GM19099 (cell line): ENCODE results near the gene NFIX.

Experiments used
- POLR2A ChIP-seq: IDR thresholded peaks from 3 replicates; pipeline ENCODE4 v1.6.1; 2011; ENCODE audit warnings: low read depth; ENCODE audit not compliant: insufficient read length; ENCODE audit errors: extremely low read depth

Gene NFIX

GRCh38 chr19:13029301-13029880 lies 34.1 kb downstream of the NFIX start:
- TF ChIP-seq POLR2A = no peak

GRCh38 chr19:13029893-13030292 lies 34.6 kb downstream of the NFIX start:
- TF ChIP-seq POLR2A = no peak

GRCh38 chr19:13031917-13032623 lies 36.8 kb downstream of the NFIX start:
- TF ChIP-seq POLR2A = no peak

- no peak for TF ChIP-seq POLR2A
Measured at GRCh38 chr19:13032837-13033236, 37.6 kb downstream of the NFIX start.

- TF ChIP-seq POLR2A = no peak
Measured at GRCh38 chr19:13033244-13033643, 38.0 kb downstream of the NFIX start.

- TF ChIP-seq POLR2A = no peak
Measured at GRCh38 chr19:13033819-13034611, 38.7 kb downstream of the NFIX start.

- no peak for TF ChIP-seq POLR2A
Measured at GRCh38 chr19:13034636-13035035, 39.4 kb downstream of the NFIX start.

GRCh38 chr19:13035820-13036365 lies 40.6 kb downstream of the NFIX start:
- no peak for TF ChIP-seq POLR2A

- no peak for TF ChIP-seq POLR2A
Measured at GRCh38 chr19:13036366-13036976, 41.2 kb downstream of the NFIX start.

GRCh38 chr19:13037161-13037560 lies 41.9 kb downstream of the NFIX start:
- TF ChIP-seq POLR2A = no peak

- no peak for TF ChIP-seq POLR2A
Measured at GRCh38 chr19:13037731-13038130, 42.5 kb downstream of the NFIX start.

- no peak for TF ChIP-seq POLR2A
Measured at GRCh38 chr19:13038306-13039210, 43.3 kb downstream of the NFIX start.

- TF ChIP-seq POLR2A = no peak
Measured at GRCh38 chr19:13039211-13039789, 44.0 kb downstream of the NFIX start.
